Peyer's patch (tissue), 4 donors: Measurements from ENCODE around the gene CCDC183.

ENCODE experiments used
- POLR2A ChIP-seq, 2 donors: fragments of 450-650 bp; IDR thresholded peaks; one replicate each; pipeline ENCODE4 v1.5.1; 2017; ENCODE audit warnings: antibody characterized with exemption in 2 of 2, mild to moderate bottlenecking in 2 of 2, moderate library complexity in 2 of 2
- TF ChIP-seq, protein P1 (sequence below), 6 experiments: fragments of 450-650 bp in 4 of 6; fragments of 200-600 bp in 2 of 6; sonication (generic) in 1 of 6; IDR thresholded peaks; one replicate each; pipeline ENCODE4 v1.5.1; 2017 to 2019; ENCODE audit warnings: antibody characterized with exemption in 6 of 6, mild to moderate bottlenecking in 3 of 6, moderate library complexity in 1 of 6

DNA sequence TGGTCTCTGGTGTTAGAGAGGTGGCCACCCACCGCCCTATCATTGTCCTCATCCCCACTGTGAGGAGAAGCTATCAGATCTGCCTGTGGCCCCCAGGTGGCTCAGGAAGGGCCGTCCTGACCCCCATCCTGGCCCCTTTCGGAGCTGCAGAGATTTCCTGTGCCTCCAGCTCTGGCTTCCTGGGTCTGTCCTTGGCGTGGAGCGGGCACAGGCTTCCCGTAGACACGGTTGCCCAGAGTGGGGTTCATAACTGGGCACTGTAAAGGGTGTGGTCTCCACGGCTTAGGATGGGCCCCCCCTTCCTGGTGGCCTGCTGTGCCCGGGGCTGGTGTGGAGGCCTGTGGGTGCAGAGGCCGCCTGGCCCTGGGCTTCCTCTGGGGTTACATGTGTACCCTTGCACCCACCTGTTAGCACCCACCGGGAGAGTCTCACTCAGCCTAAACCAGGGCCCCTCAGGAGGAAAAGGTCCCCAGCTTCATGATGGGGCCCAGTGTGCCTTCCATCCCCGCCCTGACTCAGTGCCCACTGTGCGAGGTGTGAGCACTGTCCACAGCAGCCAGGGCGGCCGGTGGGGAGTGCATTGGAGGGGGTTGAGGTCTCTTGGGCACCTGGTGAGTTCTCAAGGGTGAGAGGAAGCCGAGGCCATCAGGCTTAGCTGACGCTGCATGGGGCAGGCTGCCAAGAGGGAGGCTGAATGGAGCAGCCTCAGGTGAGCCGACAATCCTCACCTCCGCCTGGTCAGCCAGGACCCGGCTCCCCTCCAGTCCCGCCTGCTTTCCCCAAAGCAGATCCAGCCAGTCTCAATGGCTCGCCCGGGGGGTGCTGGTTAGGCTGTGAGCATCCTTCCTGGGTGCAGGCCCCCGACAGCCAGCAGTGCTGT, 30.8 kb downstream of the CCDC183 start:
- TF ChIP-seq, protein P1, sequence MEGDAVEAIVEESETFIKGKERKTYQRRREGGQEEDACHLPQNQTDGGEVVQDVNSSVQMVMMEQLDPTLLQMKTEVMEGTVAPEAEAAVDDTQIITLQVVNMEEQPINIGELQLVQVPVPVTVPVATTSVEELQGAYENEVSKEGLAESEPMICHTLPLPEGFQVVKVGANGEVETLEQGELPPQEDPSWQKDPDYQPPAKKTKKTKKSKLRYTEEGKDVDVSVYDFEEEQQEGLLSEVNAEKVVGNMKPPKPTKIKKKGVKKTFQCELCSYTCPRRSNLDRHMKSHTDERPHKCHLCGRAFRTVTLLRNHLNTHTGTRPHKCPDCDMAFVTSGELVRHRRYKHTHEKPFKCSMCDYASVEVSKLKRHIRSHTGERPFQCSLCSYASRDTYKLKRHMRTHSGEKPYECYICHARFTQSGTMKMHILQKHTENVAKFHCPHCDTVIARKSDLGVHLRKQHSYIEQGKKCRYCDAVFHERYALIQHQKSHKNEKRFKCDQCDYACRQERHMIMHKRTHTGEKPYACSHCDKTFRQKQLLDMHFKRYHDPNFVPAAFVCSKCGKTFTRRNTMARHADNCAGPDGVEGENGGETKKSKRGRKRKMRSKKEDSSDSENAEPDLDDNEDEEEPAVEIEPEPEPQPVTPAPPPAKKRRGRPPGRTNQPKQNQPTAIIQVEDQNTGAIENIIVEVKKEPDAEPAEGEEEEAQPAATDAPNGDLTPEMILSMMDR (IDR thresholded peaks at IDR 0.05), result no peak
- no peak for TF ChIP-seq POLR2A (IDR thresholded peaks at IDR 0.05)
